HEK293T (cell line): Measurements from ENCODE around the gene CRISP1.
"Not testable (repeated sequence)": the region's sequence is repeated elsewhere in the genome, so short reads cannot be mapped to it uniquely, and the experiment has no call there.

ENCODE experiments used
- CTCF ChIA-PET: fragments of 350-600 bp; formaldehyde crosslinking; extraction: SDS; loops from one replicate; lab custom pipeline; 2021; ENCODE audit warnings: antibody characterized with exemption, inconsistent platforms; lab: Yijun Ruan, JAX
- POLR2A ChIA-PET: fragments of 350-600 bp; formaldehyde crosslinking; extraction: SDS; loops from one replicate; lab custom pipeline; 2020; ENCODE audit warnings: antibody characterized with exemption, inconsistent platforms; lab: Yijun Ruan, JAX
- DNase-seq: peaks from one replicate; pipeline ENCODE4 v3.0.0; 2012; ENCODE audit warnings: mixed read lengths; ENCODE audit errors: extremely low spot score
- ARNT ChIP-seq: fragments of 450-650 bp; IDR thresholded peaks from 2 replicates; pipeline ENCODE4 v1.6.1; 2017; ENCODE audit warnings: mild to moderate bottlenecking
- BHLHE40 ChIP-seq: fragments of 450-650 bp; IDR thresholded peaks from 2 replicates; pipeline ENCODE4 v1.6.1; 2016; ENCODE audit warnings: mild to moderate bottlenecking, moderate library complexity, borderline replicate concordance
- CTBP1 ChIP-seq: fragments of 450-650 bp; IDR thresholded peaks from 2 replicates; pipeline ENCODE4 v1.6.1; 2016; ENCODE audit warnings: borderline replicate concordance
- ELF4 ChIP-seq: fragments of 450-650 bp; IDR thresholded peaks from 2 replicates; pipeline ENCODE4 v1.6.1; 2017; ENCODE audit warnings: antibody characterized with exemption
- FOXA1 ChIP-seq: fragments of 450-650 bp; IDR thresholded peaks from 2 replicates; pipeline ENCODE4 v1.6.1; 2016; ENCODE audit warnings: mild to moderate bottlenecking
- FOXK2 ChIP-seq: fragments of 450-650 bp; IDR thresholded peaks from 2 replicates; pipeline ENCODE4 v1.6.1; 2016; ENCODE audit warnings: mild to moderate bottlenecking
- FOXM1 ChIP-seq: fragments of 450-650 bp; IDR thresholded peaks from 2 replicates; pipeline ENCODE4 v1.6.1; 2017; ENCODE audit warnings: mild to moderate bottlenecking, borderline replicate concordance
- HDGF ChIP-seq: fragments of 450-650 bp; IDR thresholded peaks from 2 replicates; pipeline ENCODE4 v1.6.1; 2017; ENCODE audit warnings: antibody characterized with exemption, borderline replicate concordance
- L3MBTL2 ChIP-seq: fragments of 450-650 bp; conservative IDR thresholded peaks from 2 replicates; pipeline ENCODE4 v1.6.1; 2016; ENCODE audit warnings: mild to moderate bottlenecking
- LEF1 ChIP-seq: fragments of 450-650 bp; IDR thresholded peaks from 2 replicates; pipeline ENCODE4 v1.6.1; 2017; ENCODE audit warnings: mild to moderate bottlenecking, borderline replicate concordance
- NFRKB ChIP-seq: fragments of 450-650 bp; IDR thresholded peaks from 2 replicates; pipeline ENCODE4 v1.6.1; 2016; ENCODE audit warnings: mild to moderate bottlenecking, moderate library complexity
- PKNOX1 ChIP-seq: fragments of 450-650 bp; IDR thresholded peaks from 2 replicates; pipeline ENCODE4 v1.6.1; 2016
- SP1 ChIP-seq: fragments of 450-650 bp; IDR thresholded peaks from 2 replicates; pipeline ENCODE4 v1.6.1; 2017
- SUZ12 ChIP-seq: fragments of 450-650 bp; IDR thresholded peaks from 2 replicates; pipeline ENCODE4 v1.6.1; 2016; ENCODE audit warnings: mild to moderate bottlenecking
- TARDBP ChIP-seq: fragments of 450-650 bp; IDR thresholded peaks from 2 replicates; pipeline ENCODE4 v1.6.1; 2016
- ZNF384 ChIP-seq: fragments of 450-650 bp; IDR thresholded peaks from 2 replicates; pipeline ENCODE4 v1.6.1; 2016

The CRISP1 gene

DNA sequence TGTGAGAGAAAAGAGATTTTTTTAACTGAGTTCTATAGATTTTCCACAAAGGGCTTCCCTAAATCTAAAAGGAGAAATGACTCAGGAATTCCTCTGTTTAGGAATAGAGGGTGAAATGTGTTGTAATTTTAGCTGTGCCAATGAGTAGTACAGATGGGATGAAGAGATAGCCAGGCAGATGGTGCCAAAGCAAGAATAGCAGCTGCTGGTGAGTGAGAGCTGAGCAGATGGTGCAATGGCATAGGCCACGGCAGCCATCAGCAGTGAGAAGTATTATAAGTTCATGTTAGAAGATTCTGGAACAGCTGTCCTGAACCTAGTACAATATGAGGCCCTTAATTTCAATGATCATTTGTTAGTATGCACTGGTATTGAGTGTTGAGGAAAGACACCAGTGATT is 40.2 kb upstream of the CRISP1 start:
- ChIA-PET POLR2A (no interaction called here), CTCF (no interaction called here)
- TF ChIP-seq ARNT = no peak
- no peak for TF ChIP-seq ELF4
- no peak for TF ChIP-seq HDGF
- TF ChIP-seq FOXK2 = no peak
- TF ChIP-seq L3MBTL2 = no peak
- TF ChIP-seq NFRKB = no peak
- no peak for TF ChIP-seq CTBP1
- no peak for TF ChIP-seq TARDBP
- no peak for TF ChIP-seq SP1
- no peak for TF ChIP-seq PKNOX1
- no peak for TF ChIP-seq ZNF384
- TF ChIP-seq FOXA1 = no peak
- no peak for TF ChIP-seq FOXM1
- no peak for TF ChIP-seq LEF1
- DNase-seq = no peak

- ChIA-PET POLR2A (no interaction called here), CTCF (no interaction called here)
Measured at GRCh38 chr6:49905296-49905695, 39.0 kb upstream of the CRISP1 start.

DNA sequence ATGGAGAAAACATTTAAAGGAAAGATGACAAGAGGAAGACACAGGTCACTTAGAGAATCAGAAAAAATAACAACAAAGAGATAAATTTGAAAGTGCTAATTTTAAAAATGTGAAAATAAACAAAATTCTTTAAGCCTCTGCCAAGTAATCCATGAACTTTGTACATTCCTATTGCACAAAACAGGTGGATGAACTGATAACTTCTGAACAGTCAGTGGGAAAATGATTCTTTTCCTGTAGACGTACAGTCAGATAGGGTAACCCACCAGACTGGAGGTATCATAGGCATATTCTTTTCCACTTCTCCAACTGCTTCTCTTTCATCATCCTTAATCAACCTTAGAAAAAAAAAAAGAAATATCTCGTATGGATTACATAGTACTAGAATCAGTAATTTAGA is 36.5 kb upstream of the CRISP1 start:
- DNase-seq = no peak
- CTCF ChIA-PET = no interaction called here
- no peak for TF ChIP-seq PKNOX1
- no peak for TF ChIP-seq SUZ12
- no peak for TF ChIP-seq NFRKB
- POLR2A ChIA-PET = no interaction called here

More at GRCh38 chr6:49905296-49905695, 39.0 kb upstream of the CRISP1 start:
- DNase-seq = no peak
- TF ChIP-seq ARNT (no peak), FOXA1 (no peak), PKNOX1 (no peak), ELF4 (no peak), BHLHE40 (no peak), ZNF384 (no peak), FOXM1 (no peak), SUZ12 (no peak), CTBP1 (no peak), SP1 (no peak), FOXK2 (no peak), TARDBP (no peak), LEF1 (no peak)

DNA sequence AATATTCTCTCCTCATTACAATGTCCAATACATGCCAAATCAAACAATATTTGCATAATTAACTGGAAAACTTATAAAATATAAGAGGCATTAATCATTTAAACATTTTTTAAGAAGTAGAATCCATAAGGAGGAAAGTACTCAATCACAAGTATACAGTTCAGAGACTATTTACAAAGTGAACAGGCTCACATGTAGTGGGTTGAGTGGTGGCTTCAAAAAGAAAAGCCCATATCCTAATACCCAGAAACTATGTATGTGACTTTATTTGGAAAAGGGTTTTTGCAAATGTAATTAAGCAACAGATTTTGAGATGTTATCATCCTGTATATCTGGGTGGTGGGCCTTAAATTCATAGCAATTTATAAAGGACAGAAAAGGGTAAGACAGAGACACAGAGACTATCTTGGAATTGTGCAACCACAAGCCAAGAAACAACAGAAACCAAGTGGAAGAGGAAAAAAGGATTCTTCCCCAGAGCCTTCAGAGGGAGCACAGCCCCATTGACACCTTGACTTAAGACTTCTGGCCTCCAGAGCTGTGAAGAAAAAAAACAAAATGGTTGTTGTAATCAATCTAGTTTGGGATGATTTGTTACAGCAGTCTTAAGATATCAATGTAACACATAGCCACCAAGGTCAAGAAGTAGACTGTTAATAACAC is 32.7 kb upstream of the CRISP1 start:
- CTCF ChIA-PET = no interaction called here
- no peak for DNase-seq
- POLR2A ChIA-PET = no interaction called here
- TF ChIP-seq SUZ12 = no peak

DNA sequence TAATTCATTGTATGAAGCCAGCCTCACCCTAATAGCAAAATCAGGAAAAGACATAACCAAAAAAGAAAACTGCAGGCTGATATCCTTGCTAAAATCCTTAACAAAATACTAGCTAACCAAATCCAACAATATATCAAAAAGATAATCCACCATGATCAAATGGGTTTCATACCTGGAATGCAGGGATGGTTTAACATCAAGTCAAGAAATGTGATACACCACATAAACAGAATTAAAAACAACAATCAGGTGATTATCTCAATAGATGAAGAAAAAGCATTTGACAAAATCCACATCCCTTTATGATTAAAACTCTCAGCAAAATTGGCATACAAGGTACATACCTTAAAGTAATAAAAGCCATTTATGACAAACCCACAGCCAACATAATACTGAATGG is 29.2 kb upstream of the CRISP1 start:
- POLR2A ChIA-PET, CTCF ChIA-PET, DNase-seq: not testable (repeated sequence)

- no peak for TF ChIP-seq ARNT
- TF ChIP-seq SUZ12 = no peak
- TF ChIP-seq ELF4 = no peak
- no peak for TF ChIP-seq HDGF
- TF ChIP-seq FOXM1 = no peak
- TF ChIP-seq ZNF384 = no peak
- no peak for TF ChIP-seq CTBP1
- TF ChIP-seq PKNOX1 = no peak
- no peak for TF ChIP-seq BHLHE40
- TF ChIP-seq TARDBP = no peak
- POLR2A ChIA-PET = no interaction called here
- DNase-seq = no peak
- CTCF ChIA-PET = no interaction called here
Measured at GRCh38 chr6:49892280-49892679, 25.9 kb upstream of the CRISP1 start.

DNA sequence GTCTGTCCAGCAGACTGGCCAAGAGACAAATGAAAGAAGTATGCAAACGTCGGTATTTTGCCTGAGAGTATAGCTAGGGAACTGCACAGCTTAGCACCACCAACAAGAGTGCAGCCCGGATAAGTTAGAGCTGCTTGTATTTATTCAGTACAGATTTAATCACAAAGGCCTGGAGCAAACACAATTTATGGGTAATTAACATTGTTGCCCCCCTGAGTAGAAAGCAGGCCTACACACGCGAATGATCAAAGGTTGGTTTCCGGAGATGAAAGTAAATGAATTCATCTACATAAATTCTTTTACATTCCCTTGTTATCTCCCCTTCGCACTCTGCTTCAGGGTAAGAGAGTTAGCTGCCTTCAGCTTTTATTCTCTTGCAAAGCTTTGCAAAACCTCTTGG is 24.7 kb upstream of the CRISP1 start:
- POLR2A ChIA-PET = no interaction called here
- DNase-seq = no peak
- TF ChIP-seq ELF4 (no peak), FOXA1 (no peak), SP1 (no peak), PKNOX1 (no peak), FOXM1 (no peak), LEF1 (no peak), FOXK2 (no peak), NFRKB (no peak), TARDBP (no peak), ARNT (no peak), L3MBTL2 (no peak)
- CTCF ChIA-PET = interaction anchor here (0.6 kb wide), 1 partner anchor 142 kb away, joined by 4 read pairs; no protein-coding TSS in a partner anchor
